GM12878 (cell line): ENCODE measurements around the gene TMEM132C. TPM values are rescaled to one million over a fixed set of nuclear protein-coding genes. Genes with fewer than 3 reads are reported as not detected.

Source experiments
- ATAC-seq: fragments of 200-7000 bp; cut with Tn5 transposase; 3 replicates; pipeline ENCODE4 v1.9.1; 2020; ENCODE audit warnings: mild to moderate bottlenecking, moderate library complexity
- BruUV-seq: library from RNA; stranded (reverse); fragments of 400-500 nt; replicated peaks from 2 replicates; lab custom pipeline; 2021; lab: Mats Ljungman, UMichigan
- CTCF ChIA-PET: fragments of 300-600 bp; sonication (Branson Sonifier 250); formaldehyde crosslinking; extraction: SDS; loops from one replicate; lab custom pipeline; 2021; ENCODE audit warnings: inconsistent platforms; lab: Yijun Ruan, JAX
- POLR2A ChIA-PET: fragments of 350-600 bp; formaldehyde crosslinking; extraction: SDS; loops from one replicate; lab custom pipeline; 2021; ENCODE audit warnings: inconsistent platforms; lab: Charles Lee
- RAD21 ChIA-PET: fragments of 300-600 bp; sonication (Branson Sonifier 250); formaldehyde crosslinking; loops from one replicate; lab custom pipeline; 2023; ENCODE audit warnings: antibody characterized with exemption; ENCODE audit not compliant: unreplicated experiment; lab: Charles Lee
- SMC1A ChIA-PET: fragments of 300-600 bp; sonication (Branson Sonifier 250); formaldehyde crosslinking; loops from one replicate; lab custom pipeline; 2023; ENCODE audit not compliant: unreplicated experiment, uncharacterized antibody; lab: Charles Lee
- DNase-seq: peaks from one replicate; pipeline ENCODE4 v3.0.0-alpha.2; 2011; ENCODE audit warnings: low read depth, low spot score
- FAIRE-seq: peaks from 3 replicates; lab custom pipeline; 2011; peaks lifted over from hg19 to GRCh38; lab: Jason Lieb, UNC
- H2AFZ ChIP-seq: 2 replicates; pipeline ENCODE4 v1.6.0; 2011; ENCODE audit warnings: low read depth, low read length, control low read depth; ENCODE audit not compliant: control insufficient read depth
- H3K27ac ChIP-seq: 2 replicates; pipeline ENCODE4 v1.5.1; 2011; ENCODE audit warnings: control low read depth; ENCODE audit not compliant: control insufficient read depth, insufficient read depth
- H3K27me3 ChIP-seq, 2 experiments: replicated peaks in 1 of 2; 2 replicates each; pipeline versions ENCODE4 v1.6.0 to v1.6.1; 2011; ENCODE audit warnings: low read length in 1 of 2; ENCODE audit not compliant: control insufficient read depth in 2 of 2, insufficient read depth in 2 of 2
- H3K36me3 ChIP-seq, 2 experiments: 2 replicates each; pipeline ENCODE4 v1.5.1; 2011; ENCODE audit warnings: low read length in 1 of 2; ENCODE audit not compliant: control insufficient read depth in 2 of 2, insufficient read depth in 2 of 2
- H3K4me1 ChIP-seq: 2 replicates; pipeline ENCODE4 v1.6.1; 2011; ENCODE audit warnings: mild to moderate bottlenecking, low read length, moderate library complexity, mixed read lengths; ENCODE audit not compliant: control insufficient read depth, insufficient read depth
- H3K4me2 ChIP-seq: 2 replicates; pipeline ENCODE4 v1.6.0; 2011; ENCODE audit warnings: control low read depth; ENCODE audit not compliant: control insufficient read depth, insufficient read depth
- H3K4me3 ChIP-seq: fragments of 200-600 bp; sonication (generic); 2 replicates; pipeline ENCODE4 v1.5.1; 2016
- H3K79me2 ChIP-seq: 2 replicates; pipeline ENCODE4 v1.6.0; 2011; ENCODE audit warnings: low read length; ENCODE audit not compliant: control insufficient read depth, insufficient read depth
- H3K9ac ChIP-seq: 2 replicates; pipeline ENCODE4 v1.8.0; 2011; ENCODE audit warnings: low read length, control low read depth, mixed read lengths; ENCODE audit not compliant: control insufficient read depth, insufficient read depth
- H3K9me3 ChIP-seq: replicated peaks from 3 replicates; pipeline ENCODE4 v1.5.1; 2011; ENCODE audit warnings: mild to moderate bottlenecking, low read length; ENCODE audit not compliant: control insufficient read depth, insufficient read depth
- H4K20me1 ChIP-seq: 2 replicates; pipeline ENCODE4 v1.6.0; 2011; ENCODE audit not compliant: control insufficient read depth, insufficient read depth
- CHD4 ChIP-seq: fragments of 200-600 bp; sonication (generic); IDR thresholded peaks from 2 replicates; pipeline ENCODE4 v1.6.1; 2016; ENCODE audit warnings: mild to moderate bottlenecking
- KDM1A ChIP-seq: fragments of 200-600 bp; sonication (generic); IDR thresholded peaks from 2 replicates; pipeline ENCODE4 v1.6.1; 2016; ENCODE audit warnings: borderline replicate concordance
- NR2C1 ChIP-seq: fragments of 450-650 bp; IDR thresholded peaks from 2 replicates; pipeline ENCODE4 v1.6.1; 2017; ENCODE audit warnings: antibody characterized with exemption, mild to moderate bottlenecking, moderate library complexity
- PAX8 ChIP-seq: fragments of 450-650 bp; IDR thresholded peaks from 2 replicates; pipeline ENCODE4 v1.6.1; 2017; ENCODE audit warnings: mild to moderate bottlenecking, moderate library complexity
- REST ChIP-seq: IDR thresholded peaks from 2 replicates; pipeline ENCODE4 v1.6.1; 2012; ENCODE audit warnings: mild to moderate bottlenecking, low read depth, low read length
- WRNIP1 ChIP-seq: IDR thresholded peaks from 2 replicates; pipeline ENCODE4 v1.6.1; 2011; ENCODE audit warnings: low read depth, low read length, improper control_type of control experiment, borderline replicate concordance
- WGBS: methylation state at CpG from one replicate; pipeline ENCODE4 v1.1.6; 2016; ENCODE audit warnings: low lambda C conversion rate; ENCODE audit not compliant: insufficient replicate concordance, insufficient coverage; ENCODE audit errors: missing lambda C conversion rate; 5-methylcytosine and 5-hydroxymethylcytosine counted together
- in situ Hi-C: fragments of 300-500 bp; cut with MboI; formaldehyde crosslinking; loops from 9 replicates; pipeline ENCODE4 v1.14.3; 2018; ENCODE audit warnings: mixed read lengths
- intact Hi-C: fragments of 100-400 bp; cut with micrococcal nuclease; formaldehyde crosslinking; loops from one replicate; pipeline ENCODE4 v1.14.2; 2022; ENCODE audit not compliant: unreplicated experiment
- polyA plus RNA-seq, 11 experiments: library from polyadenylated mRNA; depleted of rRNA in 4 of 11; unstranded in 6 of 11; stranded (reverse) in 5 of 11; fragments of >200 nt; fragmentation: Nextera tagmentation in 4 of 11; fragmentation: Illumina TruSeq in 1 of 11; extraction: Ambion mirVana in 4 of 11; extraction: Trizol in 1 of 11; gene quantifications; 1 replicate in 1 of 11; 2 replicates in 10 of 11; pipeline versions ENCODE4 v1.2.1 to v1.2.3, GENCODE V29; 2011 to 2016; ENCODE audit warnings: inconsistent platforms in 2 of 11, missing spikeins in 2 of 11, low read depth in 1 of 11
- total RNA-seq, 4 experiments: library from RNA; depleted of rRNA in 3 of 4; stranded (reverse); fragments of >200 nt in 3 of 4; fragmentation: Illumina TruSeq in 1 of 4; extraction: Trizol in 1 of 4; gene quantifications; 2 replicates each; pipeline versions ENCODE4 v1.2.1 to v1.2.3, GENCODE V29; 2013 to 2021

Gene TMEM132C
- total and polyA plus RNA-seq, 10 of the 15 experiments (the other 5 are each of a cell fraction or from before 2014, with no cell fraction given): not detected

DNA sequence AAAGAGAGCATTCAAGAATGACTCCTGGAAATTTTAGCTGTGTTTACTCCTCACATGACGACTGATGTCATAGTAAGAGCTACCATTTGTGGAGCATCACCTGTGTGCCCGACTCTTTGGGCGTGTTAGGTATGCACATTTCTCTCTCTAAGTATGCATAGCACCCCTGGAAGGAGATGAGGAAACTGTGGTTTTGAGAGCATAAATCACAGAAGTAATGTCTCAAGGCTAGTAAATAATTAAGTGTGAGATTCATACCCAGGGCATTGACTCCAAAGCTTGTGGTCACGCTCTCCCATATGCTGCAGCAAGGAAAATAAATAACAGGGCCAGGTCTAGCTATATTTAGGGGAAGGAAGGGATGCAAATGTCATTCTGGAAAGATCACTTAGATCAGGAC is 340.7 kb downstream of the TMEM132C start (continued):
- TF ChIP-seq REST: no peak
- no peak for TF ChIP-seq NR2C1
- TF ChIP-seq CHD4: no peak
- no peak for TF ChIP-seq PAX8
- no peak for TF ChIP-seq WRNIP1

DNA sequence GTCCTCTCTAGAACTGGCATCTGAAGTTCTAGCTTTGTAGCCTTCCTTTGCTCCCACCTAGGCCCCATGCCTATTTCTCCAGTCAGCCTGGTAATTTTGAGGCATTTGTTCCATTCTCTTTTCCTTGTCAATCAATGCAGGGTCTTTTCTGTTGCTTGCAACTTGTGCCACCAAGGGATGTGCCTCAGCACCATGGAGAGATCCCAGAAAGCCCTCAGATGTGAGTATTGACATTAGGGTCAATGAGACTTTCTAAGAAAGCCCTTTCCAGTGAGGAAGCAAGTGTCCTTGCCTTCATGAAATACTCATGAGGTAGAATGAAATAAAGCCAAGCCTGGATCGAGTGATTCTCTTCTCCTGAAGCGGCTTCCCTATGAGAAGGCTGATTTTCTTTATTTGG is 342.9 kb downstream of the TMEM132C start:
- no peak overlapping the region for H3K27ac ChIP-seq
- ChIA-PET CTCF (interaction anchor here (0.7 to 0.8 kb wide), 2 partner anchors 13 to 139 kb away, joined by 3 read pairs; no protein-coding TSS in a partner anchor), POLR2A (no interaction called here), RAD21 (no interaction called here), SMC1A (no interaction called here)
- in situ Hi-C loops (no loop called here), intact Hi-C loops (no loop called here)
- H3K4me3 ChIP-seq: no peak overlapping the region
- DNase-seq (no peak), FAIRE-seq (no peak), ATAC-seq (no peak)
- no peak overlapping the region for H3K9ac ChIP-seq
- H4K20me1 ChIP-seq: no peaks in the 10 kb centered on the region
- H3K36me3 ChIP-seq: no peaks in the 10 kb centered on the region
- H3K27me3 ChIP-seq: no peaks in the 10 kb centered on the region; a peak in 1 of 4 replicates
- no peaks in the 10 kb centered on the region for H3K4me1 ChIP-seq
- no peak overlapping the region for H3K4me2 ChIP-seq
- no peak for TF ChIP-seq KDM1A
- TF ChIP-seq REST: peak; percentile 82
- no peaks in the 10 kb centered on the region for H3K79me2 ChIP-seq
- no peak overlapping the region for H2AFZ ChIP-seq
- BruUV-seq: no TSS peak
- no peaks in the 10 kb centered on the region for H3K9me3 ChIP-seq
- 0% methylated on average over 2 of the region's 2 CpGs for WGBS
